ENCODE measurements around the gene NDC80.
A peak's percentile ranks its signal among the peaks of the same experiment; 100 is the strongest.
"Not testable (repeated sequence)": the region's sequence is repeated elsewhere in the genome, so short reads cannot be mapped to it uniquely, and the experiment has no call there.

Gene NDC80

DNA sequence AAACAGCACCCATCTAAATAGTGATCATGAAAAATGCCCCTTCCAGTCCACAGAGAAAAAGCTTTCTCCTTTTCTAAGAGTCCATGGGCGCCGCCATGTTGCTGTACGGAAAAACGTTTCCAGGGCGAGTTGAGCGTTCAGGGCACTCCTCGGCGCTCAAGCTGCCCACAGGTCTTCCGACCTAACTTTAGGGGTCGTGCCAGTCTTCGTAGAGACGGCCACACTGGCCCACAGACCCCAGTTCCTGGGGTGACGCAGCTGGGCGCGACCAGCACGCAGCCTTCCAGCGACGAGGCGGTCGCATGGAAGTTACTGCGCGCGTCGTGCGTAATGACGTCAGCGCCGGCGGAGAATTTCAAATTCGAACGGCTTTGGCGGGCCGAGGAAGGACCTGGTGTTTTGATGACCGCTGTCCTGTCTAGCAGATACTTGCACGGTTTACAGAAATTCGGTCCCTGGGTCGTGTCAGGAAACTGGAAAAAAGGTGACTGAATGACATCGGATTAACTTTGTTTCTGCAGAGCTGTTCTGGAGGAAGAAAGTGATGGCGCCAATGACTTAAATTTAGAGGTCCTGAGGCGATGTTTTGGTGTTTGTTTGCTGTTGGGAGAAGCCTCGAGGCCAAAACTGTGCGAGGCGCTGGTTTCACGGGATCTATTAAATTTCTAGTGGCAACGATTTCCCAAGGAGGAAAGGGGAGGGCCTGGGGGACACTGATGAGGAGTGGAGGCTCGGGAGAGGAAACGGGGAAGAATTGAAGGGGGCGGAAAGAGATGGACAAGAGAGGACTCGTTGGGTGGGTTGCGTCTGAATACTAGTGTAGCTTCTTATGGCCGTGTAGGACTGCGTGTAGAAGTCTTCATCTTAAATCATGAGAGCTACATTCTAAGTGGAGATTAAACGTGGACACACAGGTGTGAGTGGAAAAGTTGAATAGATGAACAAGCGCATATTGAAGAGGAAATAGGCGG lies at the start of gene NDC80, which contains the start of gene METTL4:
TSS of gene NDC80 (plus strand) at position 358 of the 971 bp plus-strand sequence. CDS start 1,429 bp downstream, outside the sequence.
TSS of gene METTL4 (minus strand) at position 306 of the 971 bp plus-strand sequence. CDS start 4,289 bp downstream, outside the sequence.
- peak; percentile 73 to 81 (median 76) for DNase-seq (ENCODE audit: low read depth in 2 of 3, low spot score in 2 of 3)

DNA sequence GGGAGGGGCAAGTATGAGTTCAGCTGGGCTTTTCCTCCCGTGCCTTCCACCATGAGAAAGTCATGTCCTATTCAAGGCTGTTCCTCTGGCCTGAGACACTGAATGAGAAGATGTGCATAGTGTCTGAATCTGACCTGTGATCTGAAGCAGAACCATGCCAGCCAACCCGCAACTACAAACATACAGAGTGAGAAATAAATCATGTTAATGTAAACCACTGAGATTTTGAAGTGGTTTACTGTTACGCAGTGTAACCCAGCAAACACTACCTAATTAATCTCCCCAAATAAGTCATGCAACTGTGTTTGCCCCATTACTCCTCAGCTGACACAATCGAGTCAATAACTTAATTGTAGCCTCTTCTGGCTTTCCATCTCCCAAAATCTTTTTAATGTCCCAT lies 49.2 kb upstream of the NDC80 start:
- no peak for DNase-seq (ENCODE audit: low read depth in 2 of 3, low spot score in 2 of 3)

DNA sequence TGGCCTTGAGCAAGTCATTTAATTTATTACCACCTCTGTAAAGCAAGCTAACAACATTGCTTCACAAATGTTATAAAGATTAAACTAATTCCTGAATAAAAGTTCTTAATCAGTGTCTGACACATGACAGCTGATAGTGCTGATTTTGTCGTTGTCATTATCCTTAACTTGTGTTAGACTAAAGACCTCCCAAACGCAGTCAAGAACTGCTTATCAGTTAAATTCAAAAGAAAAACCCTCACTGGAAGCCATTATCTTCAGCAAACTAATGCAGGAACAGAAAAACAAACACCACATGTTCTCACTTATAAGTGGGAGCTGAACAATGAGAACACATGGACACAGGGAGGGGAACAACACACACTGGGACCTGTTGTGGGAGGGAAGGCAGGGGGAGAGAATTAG lies 46.6 kb upstream of the NDC80 start:
- DNase-seq (ENCODE audit: low read depth in 2 of 3, low spot score in 2 of 3) = not testable (repeated sequence)

DNA sequence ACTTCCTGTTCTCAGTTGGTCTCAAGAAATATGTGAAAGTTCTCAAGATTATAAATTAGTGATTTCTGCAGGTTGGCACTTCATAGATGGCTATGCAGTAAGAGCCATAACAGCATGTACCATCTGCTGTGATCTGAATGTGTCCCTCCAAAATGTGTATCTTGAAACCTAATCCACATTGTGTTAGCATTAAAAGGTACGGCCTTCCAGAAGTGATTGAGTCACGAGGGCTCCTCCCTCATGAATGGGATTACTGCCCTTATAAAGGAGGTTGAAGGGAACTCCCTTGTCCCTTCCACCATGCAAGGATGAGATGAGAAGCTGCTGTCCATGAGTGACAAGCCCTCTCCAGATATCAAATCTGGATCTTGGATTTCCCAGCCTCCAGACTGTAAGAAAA lies 45.0 kb upstream of the NDC80 start:
- DNase-seq (ENCODE audit: low read depth in 2 of 3, low spot score in 2 of 3) = no peak

DNA sequence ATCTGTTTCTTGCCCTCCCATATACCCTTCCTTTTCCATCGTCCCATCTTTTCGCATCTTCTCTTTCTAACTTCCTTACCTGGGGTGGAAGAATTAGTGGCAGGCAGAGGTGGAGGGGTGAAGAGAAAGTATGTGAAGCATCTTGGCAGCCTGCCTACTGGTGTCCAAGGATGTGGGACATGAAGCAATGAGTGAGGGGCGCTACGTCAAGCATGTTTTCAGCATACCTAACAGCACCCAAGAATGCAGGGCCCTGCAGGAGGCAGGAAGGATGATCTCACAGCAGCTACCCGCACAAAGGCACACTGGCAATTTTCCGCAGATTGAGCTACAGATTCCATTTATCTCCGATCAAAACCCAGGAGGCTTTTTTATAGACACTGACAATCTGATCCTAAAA lies 42.2 kb upstream of the NDC80 start:
- DNase-seq (ENCODE audit: low read depth in 2 of 3, low spot score in 2 of 3) = no peak

DNA sequence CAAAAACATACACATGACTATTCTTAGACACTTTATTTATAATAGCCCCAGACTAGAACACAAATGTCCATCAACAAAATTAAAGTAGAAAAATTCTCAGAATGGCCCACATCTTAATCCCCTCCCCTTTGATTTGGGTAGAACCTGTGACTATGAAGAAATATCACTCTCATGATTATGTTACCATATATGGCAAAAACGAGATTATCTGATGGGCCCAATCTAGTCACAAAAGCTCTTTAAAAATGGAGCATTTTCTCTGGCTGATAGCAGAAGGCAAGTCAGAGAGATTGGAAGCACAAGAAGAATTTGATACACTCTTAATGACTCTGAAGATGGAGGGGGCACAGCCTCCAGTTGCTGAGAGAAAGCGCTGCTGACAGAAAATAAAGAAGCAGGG lies 39.6 kb upstream of the NDC80 start:
- DNase-seq (ENCODE audit: low read depth in 2 of 3, low spot score in 2 of 3) = no peak

DNA sequence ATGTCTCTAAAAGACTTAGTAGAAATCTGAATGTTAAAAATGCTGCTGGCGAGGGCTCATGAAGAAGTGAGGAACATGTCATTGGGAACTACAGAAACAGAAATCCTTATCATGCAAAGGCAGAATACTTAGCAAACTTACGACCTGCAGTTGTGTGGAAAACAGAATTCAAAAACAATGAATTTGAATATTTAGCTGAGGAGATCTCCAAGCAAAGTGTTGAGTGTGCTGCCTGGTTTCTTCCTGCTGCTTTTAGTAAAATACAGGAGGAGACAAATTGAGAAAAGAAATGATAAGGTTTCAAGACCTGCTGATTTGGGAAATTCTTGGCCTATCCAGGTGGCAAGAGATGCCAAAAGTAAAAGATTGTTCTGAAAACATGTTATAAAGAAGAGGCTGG lies 38.6 kb upstream of the NDC80 start:
- no peak for DNase-seq (ENCODE audit: low read depth in 2 of 3, low spot score in 2 of 3)

DNA sequence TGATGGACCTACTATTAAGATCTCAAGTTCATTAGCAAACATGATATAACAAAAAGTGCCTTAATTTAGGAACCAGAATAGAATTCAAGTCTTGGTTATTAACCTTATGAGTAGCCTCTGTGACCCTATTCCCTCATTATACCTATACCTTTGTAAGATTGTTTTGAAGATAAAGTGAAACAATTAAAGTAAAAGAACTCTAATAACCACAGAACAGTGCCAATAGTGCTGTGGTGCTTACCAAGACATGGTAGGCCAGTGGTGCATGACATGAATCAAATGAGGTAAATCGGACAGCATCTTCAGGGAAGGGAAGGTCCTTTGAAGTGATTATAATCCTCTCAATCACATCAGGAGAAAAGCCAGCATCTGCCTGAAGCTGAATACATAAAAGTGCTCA lies 36.5 kb upstream of the NDC80 start:
- DNase-seq (ENCODE audit: low read depth in 2 of 3, low spot score in 2 of 3) = no peak

DNA sequence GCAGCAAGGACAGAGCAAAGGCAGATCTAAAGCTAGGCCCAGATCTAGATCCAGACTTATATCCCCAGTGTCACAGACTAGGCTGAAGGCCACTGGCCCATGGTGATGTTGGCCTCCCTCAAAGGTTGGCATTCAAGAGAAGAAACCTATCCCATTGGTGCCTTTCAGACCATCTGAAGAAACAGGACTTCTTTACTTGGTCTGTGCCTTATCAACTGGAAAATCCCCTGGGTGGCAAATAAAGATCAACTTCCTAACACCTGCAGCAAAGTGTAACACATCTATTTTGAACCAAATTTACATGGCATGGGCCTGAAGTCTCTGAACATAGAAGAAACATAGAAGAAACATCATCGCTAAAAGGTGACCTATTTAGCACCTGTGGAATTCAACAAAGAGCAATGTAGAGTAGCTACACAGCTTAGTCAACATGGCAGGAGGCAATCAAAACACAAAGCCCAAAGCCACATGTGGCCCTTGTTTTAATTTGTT lies 35.9 kb upstream of the NDC80 start:
- DNase-seq (ENCODE audit: low read depth in 2 of 3, low spot score in 2 of 3) = no peak

DNA sequence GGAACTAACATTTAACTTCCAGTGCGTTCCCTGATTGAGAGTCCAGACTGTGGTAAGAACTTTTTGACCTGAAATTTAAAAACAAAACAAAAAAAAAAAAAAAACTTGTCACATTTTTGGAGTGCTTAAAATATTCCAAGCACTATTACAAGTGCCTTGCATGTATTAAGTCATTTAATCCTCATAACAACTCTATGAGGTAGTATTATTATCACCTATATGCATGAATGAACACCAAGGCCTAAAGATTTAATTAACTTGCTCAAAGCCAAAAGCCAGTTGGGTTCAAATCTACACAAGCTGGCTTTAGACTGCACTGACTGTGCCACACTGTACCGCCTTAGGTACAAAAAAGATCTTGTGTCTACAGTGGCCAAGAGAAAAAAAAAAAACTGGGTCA lies 35.3 kb upstream of the NDC80 start:
- no peak for DNase-seq (ENCODE audit: low read depth in 2 of 3, low spot score in 2 of 3)

DNA sequence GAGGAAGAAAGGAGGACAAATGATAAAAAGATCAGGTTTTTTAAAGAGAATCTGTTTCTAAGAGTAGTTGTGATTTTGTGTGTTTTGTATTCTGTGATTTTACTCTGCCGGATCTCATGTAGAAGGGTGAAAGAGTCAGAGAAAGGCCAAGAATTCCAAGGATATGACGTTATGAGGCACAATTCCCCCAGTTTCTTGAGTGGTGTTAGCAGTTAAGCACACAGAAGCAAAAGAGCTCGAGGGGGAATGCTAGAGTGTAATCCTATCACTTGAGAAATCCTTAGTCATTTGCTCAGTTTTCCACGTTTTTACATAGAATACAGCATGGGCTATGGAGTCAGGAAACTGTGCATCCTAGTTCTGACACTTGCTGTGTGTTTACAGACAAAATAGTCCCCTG lies 34.9 kb upstream of the NDC80 start:
- no peak for DNase-seq (ENCODE audit: low read depth in 2 of 3, low spot score in 2 of 3)

DNA sequence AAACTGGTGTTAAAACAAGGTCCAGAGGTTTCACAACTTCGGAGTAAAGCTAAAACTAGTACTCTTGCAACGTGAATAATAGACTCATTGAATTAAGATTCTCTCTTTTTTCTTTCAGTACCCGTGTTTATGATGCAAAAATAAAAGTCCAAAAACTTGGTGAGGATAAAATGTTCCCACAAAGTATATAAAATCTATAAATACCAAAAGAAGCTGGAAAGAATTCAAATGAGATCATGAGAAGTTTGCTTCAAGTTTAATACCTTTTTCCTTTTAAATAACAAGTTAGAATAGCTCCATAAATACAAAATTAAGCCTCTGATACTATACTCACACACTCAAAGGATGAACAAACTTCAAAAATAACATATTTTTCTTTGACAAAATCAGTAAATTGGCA lies 34.1 kb upstream of the NDC80 start:
- DNase-seq (ENCODE audit: low read depth in 2 of 3, low spot score in 2 of 3) = no peak

DNA sequence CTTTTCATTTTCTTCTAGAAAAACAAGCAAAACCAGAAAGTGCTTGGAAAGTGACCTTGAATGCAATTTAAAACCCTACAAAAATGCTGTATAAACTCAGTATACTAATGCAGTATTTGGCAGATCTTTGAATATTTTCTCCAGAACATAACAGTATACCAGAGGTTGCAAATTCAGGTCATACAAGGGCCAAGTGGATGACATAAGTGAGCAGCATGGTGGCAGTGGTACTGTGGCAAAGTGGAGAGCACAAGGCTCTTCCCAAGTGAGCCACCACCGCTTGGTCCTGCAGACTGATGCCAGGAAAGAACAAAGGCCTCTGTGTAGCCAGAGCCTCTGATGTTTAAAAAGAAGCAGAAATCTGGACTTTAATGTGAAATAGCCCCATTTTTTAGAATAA lies 33.1 kb upstream of the NDC80 start:
- no peak for DNase-seq (ENCODE audit: low read depth in 2 of 3, low spot score in 2 of 3)

DNA sequence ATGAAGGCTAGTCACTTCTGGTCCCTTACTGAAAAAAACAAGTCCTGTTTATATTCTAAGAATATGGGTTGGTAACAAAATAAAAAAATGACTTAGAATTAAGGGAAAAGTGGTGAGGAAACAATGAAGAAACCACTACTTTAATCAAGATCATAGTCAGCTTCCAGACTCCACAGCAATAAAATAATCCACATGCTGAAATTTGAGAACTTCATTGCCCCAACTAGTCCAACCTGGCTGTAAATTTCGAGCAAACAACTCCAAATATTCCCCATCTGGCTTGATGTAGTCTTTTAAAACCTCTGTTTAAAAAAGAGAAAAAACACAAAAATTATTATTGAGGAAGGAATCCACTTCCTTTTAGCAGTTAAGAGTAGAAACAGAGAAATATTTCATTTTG lies 32.5 kb upstream of the NDC80 start:
- DNase-seq (ENCODE audit: low read depth in 2 of 3, low spot score in 2 of 3) = no peak

DNA sequence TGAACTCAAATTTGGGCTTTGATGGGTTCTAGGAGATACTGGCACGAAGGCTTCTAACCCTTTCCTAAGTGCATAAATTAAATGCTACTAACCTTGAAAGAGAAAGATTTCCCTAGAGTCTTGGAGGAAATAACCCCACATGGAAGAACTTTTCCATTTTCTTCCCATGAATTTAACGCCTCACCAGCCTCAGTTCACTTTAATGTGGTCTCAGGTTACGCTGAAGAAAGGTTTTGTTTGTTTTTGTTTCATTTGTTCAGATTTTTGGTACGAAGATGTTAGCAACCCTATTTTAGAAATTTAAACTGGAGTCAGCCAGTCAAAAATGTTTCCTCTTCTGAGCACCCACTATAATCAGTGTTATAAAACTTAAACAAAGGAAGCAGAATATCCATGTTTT lies 30.8 kb upstream of the NDC80 start:
- DNase-seq (ENCODE audit: low read depth in 2 of 3, low spot score in 2 of 3) = no peak

DNA sequence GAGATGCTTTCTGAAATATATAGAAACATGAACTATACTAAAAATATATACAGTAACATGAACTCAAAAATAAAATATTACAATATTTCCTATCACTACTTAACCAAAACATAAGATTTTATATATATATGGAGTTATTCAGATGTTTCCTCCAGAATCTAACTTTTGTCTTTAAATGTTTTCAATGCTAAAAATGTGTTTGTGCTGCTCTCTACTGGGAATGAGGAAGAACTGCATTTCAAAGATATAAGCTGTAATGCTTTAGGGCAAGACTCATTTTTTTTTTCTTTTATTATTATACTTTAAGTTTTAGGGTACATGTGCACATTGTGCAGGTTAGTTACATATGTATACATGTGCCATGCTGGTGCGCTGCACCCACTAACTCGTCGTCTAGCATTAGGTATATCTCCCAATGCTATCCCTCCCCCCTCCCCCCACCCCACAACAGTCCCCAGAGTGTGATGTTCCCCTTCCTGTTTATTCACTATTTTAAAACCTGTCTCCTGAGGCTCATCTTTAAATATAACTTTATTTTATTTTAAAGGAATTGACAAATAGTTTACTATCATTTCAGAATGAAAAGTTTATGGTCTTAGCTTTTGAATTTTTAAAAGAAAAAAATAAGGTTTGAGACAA lies 29.3 kb upstream of the NDC80 start:
- not testable (repeated sequence) for DNase-seq (ENCODE audit: low read depth in 2 of 3, low spot score in 2 of 3)

DNA sequence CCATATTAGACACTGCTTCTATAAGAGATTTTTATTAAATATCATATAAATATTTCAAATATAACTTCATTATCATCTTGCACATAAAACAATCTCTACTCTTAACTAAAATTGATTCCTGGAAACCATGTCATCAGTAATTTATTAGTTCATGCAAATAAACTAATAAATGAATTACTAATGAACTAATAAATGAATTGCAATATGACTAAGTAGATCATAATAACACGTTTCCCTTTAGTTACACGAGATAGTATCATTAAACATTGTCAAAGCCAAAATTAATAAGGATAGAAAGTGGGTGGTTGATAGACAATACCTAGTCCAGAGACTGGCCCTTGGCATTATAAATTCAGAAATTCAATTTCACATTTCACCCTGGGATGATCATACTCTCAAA lies 26.2 kb upstream of the NDC80 start:
- DNase-seq (ENCODE audit: low read depth in 2 of 3, low spot score in 2 of 3) = no peak

DNA sequence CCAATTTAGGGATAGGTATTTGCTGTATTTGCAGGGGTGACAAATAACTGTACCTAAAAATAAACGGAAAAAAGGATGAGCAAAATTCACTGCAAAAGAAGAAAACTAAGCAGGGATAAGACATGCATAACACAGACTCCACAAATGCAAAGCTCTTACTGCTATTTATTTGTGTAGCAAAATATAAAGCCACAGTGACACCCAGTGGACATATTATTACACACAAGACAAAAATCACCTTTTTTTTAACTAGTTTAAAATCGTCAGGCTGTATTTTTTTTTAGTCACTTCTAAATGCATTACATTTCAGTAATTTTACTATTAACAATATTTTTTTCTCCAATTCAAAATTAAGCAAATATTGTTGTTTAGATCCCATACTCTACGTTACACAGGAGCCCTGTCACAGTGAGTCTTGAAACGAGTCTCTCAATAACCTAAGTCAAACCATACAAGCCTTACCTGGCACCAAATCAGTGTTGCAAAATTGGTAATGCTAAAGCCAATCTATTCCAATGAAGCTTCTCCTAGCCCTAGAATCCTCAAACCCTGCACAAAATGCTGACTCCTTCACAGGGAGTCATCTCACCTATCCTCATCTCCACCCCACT lies 23.8 kb upstream of the NDC80 start:
- no peak for DNase-seq (ENCODE audit: low read depth in 2 of 3, low spot score in 2 of 3)

DNA sequence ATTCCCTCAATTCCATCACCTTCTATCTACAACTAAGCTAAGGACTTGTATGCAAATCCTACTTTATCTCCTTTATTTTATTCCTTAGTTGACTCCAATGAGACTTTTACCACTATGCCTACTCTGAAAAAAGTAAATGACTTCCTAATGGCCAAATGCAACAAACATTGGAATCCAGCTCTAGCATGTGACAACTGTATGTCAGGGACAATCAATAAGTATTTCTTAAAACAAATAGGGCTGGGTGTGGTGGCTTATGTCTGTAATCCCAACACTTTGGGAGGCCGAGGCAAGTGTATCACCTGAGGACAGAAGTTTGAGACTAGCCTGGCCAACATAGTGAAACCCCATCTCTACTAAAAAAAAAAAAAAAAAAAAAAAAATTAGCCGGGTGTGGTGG lies 21.9 kb upstream of the NDC80 start:
- DNase-seq (ENCODE audit: low read depth in 2 of 3, low spot score in 2 of 3) = no peak

DNA sequence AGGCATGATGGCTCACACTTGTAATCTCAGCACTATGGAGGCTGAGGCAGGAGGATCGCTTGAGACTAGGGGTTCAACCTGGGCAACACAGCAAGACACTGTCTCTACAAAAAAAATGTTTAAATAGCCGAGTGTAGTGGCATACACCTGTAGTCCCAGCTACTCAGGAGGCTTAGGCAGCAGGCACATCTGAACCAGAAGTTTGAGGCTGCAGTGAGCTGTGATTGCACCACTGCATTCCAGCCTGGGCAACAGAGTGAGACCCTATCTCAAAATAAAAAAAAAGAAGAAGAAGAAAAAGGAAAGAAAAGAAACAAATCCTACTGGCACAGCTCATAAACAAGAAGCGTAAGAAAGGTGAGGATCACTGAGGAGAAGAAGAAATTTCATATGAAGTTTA lies 19.9 kb upstream of the NDC80 start:
- DNase-seq (ENCODE audit: low read depth in 2 of 3, low spot score in 2 of 3) = no peak

DNA sequence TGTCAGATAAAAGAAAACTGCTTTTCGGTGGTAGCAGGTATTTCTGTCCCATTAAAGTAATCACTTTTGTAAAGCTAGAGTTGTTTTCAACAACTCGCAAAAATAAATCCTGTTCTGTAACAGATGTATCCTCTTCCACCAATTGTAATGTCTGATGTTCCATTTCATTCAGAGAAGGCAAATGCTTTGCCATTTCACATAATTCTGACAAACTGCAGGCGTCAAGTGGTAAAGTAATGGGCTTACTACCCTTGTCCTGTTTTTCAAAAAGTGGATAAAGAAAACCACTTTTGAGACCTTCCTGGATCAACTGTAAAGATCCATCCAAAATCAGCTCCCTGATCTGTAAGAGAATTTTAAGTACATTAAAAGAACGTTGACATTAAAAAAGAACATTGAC lies 16.7 kb upstream of the NDC80 start:
- DNase-seq (ENCODE audit: low read depth in 2 of 3, low spot score in 2 of 3) = no peak

DNA sequence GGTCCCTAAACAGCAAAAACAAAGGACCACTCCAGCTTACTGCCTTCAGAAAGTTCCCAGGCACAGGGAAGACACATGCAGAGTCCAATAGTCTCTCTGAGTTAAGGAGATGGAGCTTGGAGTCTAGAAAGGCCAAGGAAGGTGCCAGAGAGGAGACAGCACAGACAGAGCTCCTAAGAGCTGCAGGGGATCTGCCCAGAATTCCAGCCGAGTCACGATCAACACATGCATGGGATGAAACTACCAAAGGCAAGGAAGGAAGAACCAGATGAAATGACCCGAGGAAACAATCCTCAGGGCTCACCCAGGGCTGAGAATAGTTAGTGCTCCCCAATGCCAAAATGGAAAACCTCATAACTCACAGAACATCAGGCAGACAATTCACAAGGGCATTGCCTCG lies 15.5 kb upstream of the NDC80 start:
- DNase-seq (ENCODE audit: low read depth in 2 of 3, low spot score in 2 of 3) = no peak

Measured in activated CD8-positive, alpha-beta memory T cell treated with anti-CD3 and anti-CD28 coated beads for 48 hours (primary cell).